Loucy (cell line): Measurements from ENCODE around the gene TSEN54.

Experiments used
- CTCF ChIP-seq: fragments of 200-600 bp; sonication (generic); conservative IDR thresholded peaks from 2 replicates; pipeline ENCODE4 v1.5.1; 2014; ENCODE audit warnings: mild to moderate bottlenecking, antibody characterized with exemption, low read length
- EZH2phosphoT487 ChIP-seq: fragments of 200-600 bp; IDR thresholded peaks from 2 replicates; pipeline ENCODE4 v1.6.1; 2018; ENCODE audit warnings: antibody characterized with exemption, mild to moderate bottlenecking, moderate library complexity, borderline replicate concordance

- TF ChIP-seq CTCF = no peak
- no peak for TF ChIP-seq EZH2phosphoT487
Measured at GRCh38 chr17:75490173-75490743, 26.1 kb upstream of the TSEN54 start.
